ENCODE data around the gene IL4R. TPM values are rescaled to one million over a fixed set of nuclear protein-coding genes. Genes with fewer than 3 reads are reported as not detected.

IL4R gene
- total and polyA plus RNA-seq, 10 of the 15 experiments (the other 5 are each of a cell fraction or from before 2014, with no cell fraction given), result 2.6 to 70.4 (median 36.6) TPM

GRCh38 chr16:27326738-27327585 is 13.2 kb downstream of the IL4R start:
- peak overlapping the region; percentile 27; the same call in 1 of the 2 replicates for H3K4me2 ChIP-seq (ENCODE audit: control insufficient read depth, insufficient read depth)
- peaks cover 5% of the 10 kb centered on the region; the same call in 2 of the 3 replicates for H3K9me3 ChIP-seq (replicated peaks; ENCODE audit: control insufficient read depth, insufficient read depth, low read length)
- peaks cover 6 to 8% of the 10 kb centered on the region in 2 experiments for H3K36me3 ChIP-seq (ENCODE audit: control insufficient read depth in 2 of 2, insufficient read depth in 2 of 2, low read length in 1 of 2)
- H3K27me3 ChIP-seq (replicated peaks in 1 of 2; ENCODE audit: control insufficient read depth in 2 of 2, insufficient read depth in 2 of 2, low read length in 1 of 2), result no peaks in the 10 kb centered on the region
- H3K9ac ChIP-seq (ENCODE audit: control insufficient read depth, insufficient read depth, low read length), result no peak overlapping the region
- no peak overlapping the region for H2AFZ ChIP-seq (ENCODE audit: control insufficient read depth, low read depth, low read length)
- DNase-seq (ENCODE audit: low read depth, low spot score) (no peak), ATAC-seq (peak; percentile 77), FAIRE-seq (peak; percentile 62)
- peaks cover 43% of the 10 kb centered on the region for H3K79me2 ChIP-seq (ENCODE audit: control insufficient read depth, insufficient read depth, low read length)
- SMC1A ChIA-PET (ENCODE audit: uncharacterized antibody, unreplicated experiment), result interaction anchor here (1.2 to 2.0 kb wide), 2 partner anchors 15 to 23 kb away, joined by 4 read pairs; no protein-coding TSS in a partner anchor
- RAD21 ChIA-PET (ENCODE audit: unreplicated experiment), result interaction anchor here (1.0 kb wide), 1 partner anchor 10 kb away, joined by 3 read pairs; no protein-coding TSS in a partner anchor
- peaks cover 16% of the 10 kb centered on the region for H3K4me1 ChIP-seq (ENCODE audit: control insufficient read depth, insufficient read depth, low read length)
- H3K27ac ChIP-seq (ENCODE audit: control insufficient read depth, insufficient read depth), result peak overlapping the region; percentile 52; the same call in 1 of the 2 replicates
- WGBS (ENCODE audit: insufficient coverage, insufficient replicate concordance, low lambda C conversion rate, missing lambda C conversion rate), result 42% methylated on average over 13 of the region's 19 CpGs
- CTCF ChIA-PET, result interaction anchor here (1.2 to 1.3 kb wide), 2 partner anchors 92 kb away, joined by 3 to 4 read pairs; no protein-coding TSS in a partner anchor
- in situ Hi-C loops (cut with MboI), result no loop called here
- BruUV-seq (replicated peaks), result no TSS peak
- intact Hi-C loops (cut with micrococcal nuclease; ENCODE audit: unreplicated experiment), result no loop called here
- no peak overlapping the region for H3K4me3 ChIP-seq
- TF ChIP-seq EED (IDR thresholded peaks at IDR 0.05; ENCODE audit: low read depth), result peak; percentile 33; the same call in 1 of the 2 replicates
- peak; percentile 3; the same call in 1 of the 2 replicates for TF ChIP-seq RUNX3 (IDR thresholded peaks at IDR 0.05; ENCODE audit: low read length)
- 0 out of 2 replicates have a peak, but pooled peaks have one; percentile 14 for TF ChIP-seq TCF3 (IDR thresholded peaks at IDR 0.05; ENCODE audit: borderline replicate concordance, insufficient read depth, low read depth, low read length)
- TF ChIP-seq CREB1 (IDR thresholded peaks at IDR 0.05; ENCODE audit: low read depth), result no peak
- no peak for TF ChIP-seq TBL1XR1 (IDR thresholded peaks at IDR 0.05; ENCODE audit: low read depth, low read length)
- 0 out of 2 replicates have a peak, but pooled peaks have one; percentile 37 for TF ChIP-seq TCF12 (IDR thresholded peaks at IDR 0.05; ENCODE audit: low read depth, low read length)
- no peak for TF ChIP-seq EGR1 (IDR thresholded peaks at IDR 0.05; ENCODE audit: borderline replicate concordance in 1 of 2, low read depth in 2 of 2, low read length in 2 of 2)
- no peaks in the 10 kb centered on the region; the same call in 1 of the 2 replicates for H4K20me1 ChIP-seq (ENCODE audit: control insufficient read depth, insufficient read depth)
- POLR2A ChIA-PET, result no interaction called here
